ENCODE measurements around the gene FARP1.

FARP1 gene

GRCh38 chr13:98394820-98395510, 252.1 kb downstream of the FARP1 start:
- TF ChIP-seq, protein P1, sequence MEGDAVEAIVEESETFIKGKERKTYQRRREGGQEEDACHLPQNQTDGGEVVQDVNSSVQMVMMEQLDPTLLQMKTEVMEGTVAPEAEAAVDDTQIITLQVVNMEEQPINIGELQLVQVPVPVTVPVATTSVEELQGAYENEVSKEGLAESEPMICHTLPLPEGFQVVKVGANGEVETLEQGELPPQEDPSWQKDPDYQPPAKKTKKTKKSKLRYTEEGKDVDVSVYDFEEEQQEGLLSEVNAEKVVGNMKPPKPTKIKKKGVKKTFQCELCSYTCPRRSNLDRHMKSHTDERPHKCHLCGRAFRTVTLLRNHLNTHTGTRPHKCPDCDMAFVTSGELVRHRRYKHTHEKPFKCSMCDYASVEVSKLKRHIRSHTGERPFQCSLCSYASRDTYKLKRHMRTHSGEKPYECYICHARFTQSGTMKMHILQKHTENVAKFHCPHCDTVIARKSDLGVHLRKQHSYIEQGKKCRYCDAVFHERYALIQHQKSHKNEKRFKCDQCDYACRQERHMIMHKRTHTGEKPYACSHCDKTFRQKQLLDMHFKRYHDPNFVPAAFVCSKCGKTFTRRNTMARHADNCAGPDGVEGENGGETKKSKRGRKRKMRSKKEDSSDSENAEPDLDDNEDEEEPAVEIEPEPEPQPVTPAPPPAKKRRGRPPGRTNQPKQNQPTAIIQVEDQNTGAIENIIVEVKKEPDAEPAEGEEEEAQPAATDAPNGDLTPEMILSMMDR (IDR thresholded peaks at IDR 0.05; ENCODE audit: borderline replicate concordance, insufficient read depth, low read depth, low read length), result no peak

DNA sequence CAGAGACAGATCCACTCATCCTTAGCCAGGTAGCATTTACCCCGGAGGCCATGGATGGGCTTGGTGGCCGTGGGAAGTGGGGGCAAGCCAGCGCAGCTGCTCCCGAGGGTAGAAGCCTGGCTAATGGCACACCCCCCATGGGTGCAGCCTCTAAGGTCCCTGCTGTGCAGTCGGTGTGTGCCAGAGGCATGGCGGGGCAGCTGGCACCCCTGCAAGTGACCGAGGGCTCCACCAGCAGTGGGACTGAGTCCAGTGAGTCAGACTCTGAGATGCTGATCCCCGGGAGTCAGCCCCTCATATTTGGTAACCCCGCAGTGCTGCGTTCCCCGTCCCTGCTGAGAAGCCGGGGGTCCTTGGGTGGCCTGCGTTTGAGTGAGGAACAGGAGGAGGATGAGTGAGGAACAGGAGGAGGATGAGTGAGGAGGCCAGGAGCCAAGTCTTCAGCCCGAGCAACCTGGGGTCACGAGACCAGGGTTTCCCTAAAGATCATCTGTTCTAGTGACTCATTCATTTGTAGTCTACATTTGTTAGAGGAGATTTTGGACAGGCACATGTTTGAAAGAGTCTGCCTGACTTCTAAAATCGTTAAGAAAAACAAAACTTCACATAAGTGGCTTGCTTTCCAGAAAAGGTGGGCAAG, 253.3 kb downstream of the FARP1 start:
- no peak overlapping the region for H3K4me3 ChIP-seq (ENCODE audit: low read depth, low read length)
- TF ChIP-seq, protein P1 (IDR thresholded peaks at IDR 0.05; ENCODE audit: borderline replicate concordance, insufficient read depth, low read depth, low read length), result no peak

More at GRCh38 chr13:98394820-98395510, 252.1 kb downstream of the FARP1 start:
- no peak overlapping the region for H3K4me3 ChIP-seq (ENCODE audit: low read depth, low read length)

GRCh38 chr13:98397221-98397620, 254.3 kb downstream of the FARP1 start:
- TF ChIP-seq, protein P1 (IDR thresholded peaks at IDR 0.05; ENCODE audit: borderline replicate concordance, insufficient read depth, low read depth, low read length), result no peak
- H3K4me3 ChIP-seq (ENCODE audit: low read depth, low read length), result no peak overlapping the region

GRCh38 chr13:98397861-98398260, 255.0 kb downstream of the FARP1 start:
- TF ChIP-seq, protein P1 (IDR thresholded peaks at IDR 0.05; ENCODE audit: borderline replicate concordance, insufficient read depth, low read depth, low read length), result no peak
- H3K4me3 ChIP-seq (ENCODE audit: low read depth, low read length), result no peak overlapping the region

GRCh38 chr13:98398581-98398980, 255.7 kb downstream of the FARP1 start:
- H3K4me3 ChIP-seq (ENCODE audit: low read depth, low read length), result no peak overlapping the region
- TF ChIP-seq, protein P1 (IDR thresholded peaks at IDR 0.05; ENCODE audit: borderline replicate concordance, insufficient read depth, low read depth, low read length), result no peak

- H3K4me3 ChIP-seq (ENCODE audit: low read depth, low read length), result no peak overlapping the region
- TF ChIP-seq, protein P1 (IDR thresholded peaks at IDR 0.05; ENCODE audit: borderline replicate concordance, insufficient read depth, low read depth, low read length), result no peak
Measured at GRCh38 chr13:98399756-98400155, 256.9 kb downstream of the FARP1 start.

GRCh38 chr13:98401934-98402333, 259.0 kb downstream of the FARP1 start:
- no peak overlapping the region for H3K4me3 ChIP-seq (ENCODE audit: low read depth, low read length)
- TF ChIP-seq, protein P1 (IDR thresholded peaks at IDR 0.05; ENCODE audit: borderline replicate concordance, insufficient read depth, low read depth, low read length), result no peak

Measured in GM12875 (cell line).